Fibroblast of skin of right quadriceps (primary cell): Measurements from ENCODE around the gene KCNJ16.
A peak's percentile ranks its signal among the peaks of the same experiment; 100 is the strongest.

ENCODE experiments used
- DNase-seq: peaks from one replicate; pipeline ENCODE4 v3.0.0-alpha.2; 2013

The KCNJ16 gene

DNA sequence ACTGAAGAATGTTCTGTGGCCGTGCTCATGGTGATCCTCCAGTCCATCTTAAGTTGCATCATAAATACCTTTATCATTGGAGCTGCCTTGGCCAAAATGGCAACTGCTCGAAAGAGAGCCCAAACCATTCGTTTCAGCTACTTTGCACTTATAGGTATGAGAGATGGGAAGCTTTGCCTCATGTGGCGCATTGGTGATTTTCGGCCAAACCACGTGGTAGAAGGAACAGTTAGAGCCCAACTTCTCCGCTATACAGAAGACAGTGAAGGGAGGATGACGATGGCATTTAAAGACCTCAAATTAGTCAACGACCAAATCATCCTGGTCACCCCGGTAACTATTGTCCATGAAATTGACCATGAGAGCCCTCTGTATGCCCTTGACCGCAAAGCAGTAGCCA is 57.5 kb downstream of the KCNJ16 start:
- DNase-seq: no peak

DNA sequence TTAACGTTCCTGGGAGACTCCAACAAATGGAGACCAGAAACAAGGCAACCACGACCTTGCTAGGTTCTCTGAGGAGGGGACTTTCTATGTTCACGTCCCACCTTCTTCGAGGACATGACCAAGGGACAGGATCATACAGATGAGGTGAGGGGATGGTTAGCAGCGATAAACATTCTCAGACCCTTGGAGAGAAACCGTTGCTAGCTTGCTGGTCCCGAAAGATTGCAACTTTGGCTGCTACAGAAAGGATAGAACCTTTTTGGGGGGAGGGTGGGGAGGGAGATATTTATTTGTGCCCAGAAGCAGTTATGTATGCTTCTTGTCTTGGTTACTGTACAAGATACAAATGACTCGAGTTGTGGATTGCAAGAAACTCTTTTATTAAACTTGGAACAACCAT is 59.0 kb downstream of the KCNJ16 start:
- DNase-seq: no peak

DNA sequence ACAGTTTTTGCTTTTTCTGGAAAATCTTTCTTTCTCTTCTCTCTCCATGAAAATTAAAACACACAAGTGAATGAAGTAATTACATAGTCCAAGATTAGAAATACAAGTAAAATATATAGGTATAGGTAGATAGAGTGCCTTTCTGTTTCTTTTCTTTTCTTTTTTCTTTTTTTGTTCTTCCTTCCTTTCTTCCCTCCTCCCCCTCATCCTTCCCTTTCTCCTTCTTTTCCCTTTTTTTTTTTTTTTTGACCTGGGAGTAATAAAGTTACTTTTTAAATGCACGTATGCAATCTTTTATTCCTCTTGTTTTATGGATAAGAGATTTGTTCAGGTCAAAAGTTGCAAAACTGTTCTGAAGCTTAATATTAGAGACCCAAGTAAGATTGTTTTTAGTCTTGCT is 59.8 kb downstream of the KCNJ16 start:
- no peak for DNase-seq

DNA sequence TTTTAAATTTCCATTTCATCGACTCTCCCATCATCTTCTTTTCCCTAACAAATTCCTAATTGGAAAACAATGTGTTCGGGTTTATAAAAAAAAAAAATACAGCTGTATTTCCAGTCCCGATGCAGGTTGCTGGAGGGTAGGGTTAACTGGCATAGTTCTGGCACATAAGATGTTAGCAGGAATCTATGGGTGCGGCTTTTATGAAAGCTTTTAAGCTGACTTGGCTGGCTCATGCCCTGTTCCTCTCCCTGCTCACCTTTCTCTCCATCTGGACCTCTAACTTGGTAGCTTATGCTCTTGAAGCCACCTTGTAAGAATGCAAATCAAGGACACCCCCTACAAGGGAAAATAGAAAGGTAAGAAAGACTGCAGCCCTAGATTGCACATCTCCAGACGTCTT is 61.1 kb downstream of the KCNJ16 start:
- DNase-seq: no peak

DNA sequence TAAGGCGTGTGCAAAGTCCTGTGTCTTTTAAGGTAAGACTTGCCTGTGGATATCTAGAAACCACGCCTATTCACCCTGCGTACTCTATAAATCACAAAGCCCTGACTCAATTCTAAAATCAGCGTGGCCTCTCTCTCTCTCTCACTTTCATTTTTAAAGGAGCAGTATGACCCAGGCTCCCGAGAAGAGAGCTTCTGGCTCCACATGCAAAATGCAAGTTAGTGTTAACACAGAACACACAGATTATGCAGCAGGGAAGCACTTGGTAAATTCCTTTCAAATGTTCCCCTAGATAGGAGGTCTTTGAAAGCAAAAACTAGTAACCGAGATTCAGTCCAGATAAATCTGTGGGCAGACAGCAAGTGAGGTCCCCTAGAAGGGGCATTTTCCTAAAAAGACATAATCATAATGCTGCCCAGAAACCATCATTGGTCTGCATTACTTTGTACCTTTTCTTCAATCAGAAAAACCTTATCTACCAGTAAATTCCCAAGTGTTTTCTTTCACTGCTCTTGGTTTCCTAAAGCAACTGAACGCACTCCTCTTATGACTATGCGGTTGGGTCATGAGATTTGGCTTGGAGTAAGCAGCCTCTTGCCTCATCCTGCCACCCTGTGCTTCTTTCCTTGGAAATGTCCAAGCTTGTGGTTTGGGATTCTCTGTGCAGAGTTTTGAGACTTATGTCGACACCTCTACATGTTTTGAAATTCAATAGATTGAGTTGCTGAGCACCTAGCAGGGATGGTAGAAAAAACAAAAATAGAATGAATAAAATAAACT is 62.6 kb downstream of the KCNJ16 start:
- peak; percentile 72 for DNase-seq

DNA sequence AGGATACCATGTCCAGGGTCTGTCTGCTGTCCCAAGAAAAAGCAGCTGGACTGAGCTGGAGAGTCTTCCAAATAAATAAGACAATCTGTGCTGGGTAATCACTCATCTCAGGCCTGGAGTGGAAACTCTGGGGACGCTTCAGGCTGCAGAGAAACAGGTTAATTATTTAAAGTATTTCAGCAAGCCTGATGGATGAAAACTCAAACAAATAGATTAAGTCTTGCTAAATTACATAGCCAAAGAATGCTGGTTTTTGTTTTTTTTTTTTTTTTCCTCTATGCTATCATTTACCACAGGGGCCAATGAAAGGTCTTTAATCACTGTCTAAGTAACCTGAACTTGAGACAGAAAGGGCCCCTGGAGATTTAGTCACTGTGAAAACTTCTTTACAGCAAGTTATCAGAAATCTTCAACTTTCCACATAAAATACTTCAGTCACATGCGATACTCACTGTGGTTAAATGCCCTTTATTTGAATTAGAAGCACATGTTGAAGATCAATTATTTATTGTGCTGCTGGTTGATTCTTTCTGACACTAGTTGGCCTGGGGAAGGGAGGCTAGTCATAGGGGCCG is 63.4 kb downstream of the KCNJ16 start:
- peak; percentile 61 for DNase-seq

DNA sequence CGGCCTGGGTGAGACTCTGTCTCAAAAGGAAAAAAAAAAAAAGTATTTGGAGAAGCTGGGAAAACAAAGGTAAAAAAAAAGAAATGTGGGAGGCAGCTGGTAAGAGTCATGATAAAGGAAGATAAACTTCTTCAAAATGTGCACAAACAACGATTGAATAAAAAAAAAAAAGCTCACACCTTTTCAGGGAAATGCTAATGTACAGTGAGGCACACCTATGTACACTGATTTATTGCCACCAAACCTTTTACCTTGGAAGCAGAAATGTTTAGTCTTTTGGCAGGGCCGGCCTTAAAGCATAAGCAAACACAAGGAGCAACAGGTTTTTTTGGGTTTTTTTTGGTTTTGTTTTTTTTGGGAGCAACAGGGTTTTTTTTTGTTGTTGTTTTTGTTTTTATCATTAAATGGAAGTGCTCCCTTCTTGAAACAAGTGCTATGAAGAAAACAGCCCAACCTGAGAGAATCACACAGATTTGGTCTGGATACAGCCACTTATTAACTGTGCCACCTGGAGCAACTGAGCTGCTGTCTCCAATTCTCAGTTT is 64.5 kb downstream of the KCNJ16 start:
- DNase-seq: no peak

DNA sequence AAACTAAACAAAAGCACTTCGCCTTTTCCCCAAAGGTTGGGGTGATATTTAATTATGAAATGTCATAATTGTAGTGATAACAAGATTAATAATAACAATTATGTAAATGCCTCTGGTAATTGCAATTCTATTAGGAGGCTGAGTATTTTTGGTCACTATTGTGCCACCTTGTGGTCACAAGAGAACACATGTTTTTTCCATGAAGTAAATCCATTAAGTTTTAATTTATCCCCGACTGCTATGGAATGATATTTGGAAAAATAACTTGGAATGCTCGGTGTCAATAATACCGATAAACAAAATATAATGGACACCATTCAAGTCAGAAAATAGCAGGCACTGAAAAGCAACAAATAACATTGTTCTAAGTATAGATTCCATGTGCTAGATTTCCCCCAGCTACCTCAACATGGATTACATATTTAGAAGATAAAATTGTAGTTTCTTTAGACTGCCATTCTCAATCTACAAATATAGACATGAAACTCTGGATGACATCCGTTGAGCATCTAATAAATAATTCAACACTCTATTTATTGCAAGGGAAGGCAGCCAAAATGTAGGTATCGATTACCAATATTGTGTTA is 69.3 kb downstream of the KCNJ16 start:
- DNase-seq: peak; percentile 32

DNA sequence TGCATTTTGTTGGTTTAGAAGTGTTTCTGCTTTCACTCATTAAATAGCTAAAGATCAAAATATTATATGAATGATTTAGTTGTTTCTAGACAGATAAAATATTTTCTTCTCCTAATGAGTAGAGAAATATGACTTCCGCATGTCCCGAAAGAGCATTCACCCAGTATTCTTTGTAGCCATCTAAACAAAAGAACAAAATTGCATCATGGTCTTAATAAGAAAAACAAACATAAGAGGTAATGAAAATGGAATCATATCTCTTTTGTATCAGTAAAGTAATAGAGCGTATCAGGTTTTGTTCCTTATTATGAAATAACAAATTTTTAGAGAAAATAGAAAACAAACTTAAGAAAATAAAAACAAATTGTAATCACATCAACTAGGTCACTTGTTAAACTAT is 78.2 kb downstream of the KCNJ16 start:
- no peak for DNase-seq

DNA sequence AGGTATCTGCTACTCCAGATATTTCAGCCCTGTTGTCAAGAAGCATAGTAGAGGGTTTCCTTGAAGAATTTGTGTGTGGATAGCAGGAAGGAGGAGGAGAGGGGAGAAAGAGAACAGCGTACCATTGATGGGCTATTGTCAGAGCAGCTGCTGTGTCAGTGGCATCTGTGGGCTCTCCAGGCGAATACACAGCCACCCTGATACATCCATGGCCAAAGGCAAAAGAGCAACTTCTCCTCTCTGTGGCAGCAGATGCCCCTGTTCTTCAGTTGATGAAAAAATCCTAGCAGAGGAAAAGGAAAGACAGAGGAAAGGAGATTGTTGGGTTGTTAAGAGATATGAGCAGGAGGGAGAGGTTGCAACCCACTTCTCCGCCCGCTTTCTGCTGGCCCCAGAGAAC is 82.1 kb downstream of the KCNJ16 start:
- no peak for DNase-seq

DNA sequence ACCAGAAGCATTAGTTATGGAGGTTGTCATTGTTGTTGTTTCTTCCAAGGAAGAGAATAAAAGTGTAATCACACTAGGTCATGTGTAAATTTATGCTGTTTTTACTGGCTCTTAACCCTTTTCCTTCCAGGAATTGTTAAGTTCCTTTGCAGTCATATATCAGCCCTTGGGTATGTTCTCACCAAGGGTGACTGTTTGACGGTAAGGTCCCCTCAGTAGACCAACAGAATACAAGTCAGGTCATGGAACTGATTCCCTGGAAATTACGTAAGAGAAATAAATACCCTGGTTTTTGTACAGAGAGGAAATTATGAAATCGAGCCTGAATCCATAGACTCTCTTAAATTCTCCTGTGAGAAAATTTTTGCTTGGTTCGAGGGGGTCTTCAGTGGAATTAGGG is 83.2 kb downstream of the KCNJ16 start:
- DNase-seq: no peak

DNA sequence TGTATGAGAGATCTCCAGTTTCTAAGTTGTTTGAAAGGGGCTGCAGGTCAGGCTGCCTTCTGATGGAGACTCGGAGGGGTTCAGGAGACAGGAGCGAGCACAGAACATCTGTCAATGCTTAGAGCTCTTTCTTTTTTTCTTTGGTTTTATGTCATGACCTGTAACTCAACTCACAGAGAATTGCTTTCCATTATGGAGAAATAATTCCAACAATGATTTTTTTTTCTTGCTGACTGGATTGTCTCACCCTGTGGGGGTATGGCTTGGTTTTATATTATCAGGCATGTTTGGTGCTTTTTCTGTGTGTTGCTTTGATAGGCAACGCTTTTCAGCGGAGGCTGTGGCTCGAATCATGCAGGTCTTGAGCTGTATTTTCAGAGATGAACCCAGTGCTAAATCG is 83.6 kb downstream of the KCNJ16 start:
- no peak for DNase-seq

DNA sequence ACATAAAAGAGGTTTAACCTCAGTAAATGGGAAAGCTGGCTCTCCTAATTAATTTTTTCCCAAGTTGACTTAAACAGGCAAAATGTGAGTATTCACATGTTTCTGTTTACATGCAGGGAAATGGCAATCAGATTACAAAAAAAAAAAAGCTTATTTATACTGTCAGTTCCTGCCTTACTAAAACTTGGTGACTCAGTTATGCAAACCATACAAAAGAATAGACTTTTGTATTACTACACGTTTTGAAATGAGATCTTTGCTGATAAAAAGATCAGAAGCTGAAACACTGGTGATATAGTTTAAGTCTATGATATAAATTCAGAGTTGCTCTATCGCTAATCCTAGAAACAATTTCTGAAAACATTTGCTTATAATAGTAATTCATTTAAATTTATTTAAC is 85.0 kb downstream of the KCNJ16 start:
- DNase-seq: no peak

DNA sequence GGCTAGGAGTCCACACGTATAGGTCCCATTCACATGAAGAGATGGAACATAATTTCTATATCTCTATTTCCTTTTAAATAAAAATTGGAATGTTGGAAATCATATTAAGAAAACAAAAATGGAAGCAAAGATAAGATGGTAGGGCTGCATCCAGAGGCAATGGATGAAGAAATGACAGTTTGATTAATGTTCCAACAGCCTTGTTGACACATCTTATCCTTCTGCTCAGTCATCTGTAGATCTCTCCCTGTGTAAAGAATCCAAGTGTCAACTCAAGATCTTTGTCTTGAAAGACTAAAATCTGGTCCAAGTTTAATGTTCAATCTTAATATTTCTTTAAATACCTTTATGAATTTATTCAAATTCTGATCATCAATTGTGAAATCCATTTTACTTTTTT is 86.5 kb downstream of the KCNJ16 start:
- DNase-seq: no peak

DNA sequence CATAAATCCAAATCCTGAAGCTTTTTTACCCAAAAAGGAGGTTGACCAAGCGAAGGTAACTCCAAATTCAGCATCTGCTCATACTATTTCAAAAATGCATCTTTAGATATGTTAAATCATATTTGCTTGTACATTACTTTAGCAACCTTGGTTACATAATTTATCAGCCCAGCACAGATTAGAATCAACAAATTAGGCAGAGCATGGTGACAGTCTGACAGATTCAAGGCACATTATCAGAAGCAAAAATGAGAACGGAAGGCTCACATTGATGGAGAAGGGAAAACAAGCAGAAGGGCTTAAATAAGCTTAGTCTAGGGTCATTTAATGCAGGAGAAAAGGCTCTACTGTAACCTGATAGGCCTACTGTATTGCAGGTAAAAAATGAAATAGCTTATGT is 90.4 kb downstream of the KCNJ16 start:
- DNase-seq: no peak

DNA sequence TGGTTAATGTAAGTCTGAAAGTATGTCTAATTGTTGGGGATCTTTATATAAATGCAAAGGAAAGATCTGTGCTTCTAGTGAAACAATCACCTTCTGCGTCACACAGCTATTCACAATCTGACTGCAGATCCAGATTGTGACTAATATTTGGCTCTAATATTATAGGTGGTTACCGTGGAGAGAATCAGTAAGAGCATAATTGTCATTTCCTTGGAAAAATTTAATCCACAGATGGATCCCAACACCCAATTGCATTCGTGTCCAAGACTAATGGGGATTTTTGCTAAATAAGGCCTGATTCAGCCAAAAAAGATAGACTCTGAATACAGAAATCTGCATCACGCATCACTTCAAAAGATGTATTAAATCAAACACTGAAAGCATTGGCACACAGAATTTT is 91.6 kb downstream of the KCNJ16 start:
- DNase-seq: no peak

DNA sequence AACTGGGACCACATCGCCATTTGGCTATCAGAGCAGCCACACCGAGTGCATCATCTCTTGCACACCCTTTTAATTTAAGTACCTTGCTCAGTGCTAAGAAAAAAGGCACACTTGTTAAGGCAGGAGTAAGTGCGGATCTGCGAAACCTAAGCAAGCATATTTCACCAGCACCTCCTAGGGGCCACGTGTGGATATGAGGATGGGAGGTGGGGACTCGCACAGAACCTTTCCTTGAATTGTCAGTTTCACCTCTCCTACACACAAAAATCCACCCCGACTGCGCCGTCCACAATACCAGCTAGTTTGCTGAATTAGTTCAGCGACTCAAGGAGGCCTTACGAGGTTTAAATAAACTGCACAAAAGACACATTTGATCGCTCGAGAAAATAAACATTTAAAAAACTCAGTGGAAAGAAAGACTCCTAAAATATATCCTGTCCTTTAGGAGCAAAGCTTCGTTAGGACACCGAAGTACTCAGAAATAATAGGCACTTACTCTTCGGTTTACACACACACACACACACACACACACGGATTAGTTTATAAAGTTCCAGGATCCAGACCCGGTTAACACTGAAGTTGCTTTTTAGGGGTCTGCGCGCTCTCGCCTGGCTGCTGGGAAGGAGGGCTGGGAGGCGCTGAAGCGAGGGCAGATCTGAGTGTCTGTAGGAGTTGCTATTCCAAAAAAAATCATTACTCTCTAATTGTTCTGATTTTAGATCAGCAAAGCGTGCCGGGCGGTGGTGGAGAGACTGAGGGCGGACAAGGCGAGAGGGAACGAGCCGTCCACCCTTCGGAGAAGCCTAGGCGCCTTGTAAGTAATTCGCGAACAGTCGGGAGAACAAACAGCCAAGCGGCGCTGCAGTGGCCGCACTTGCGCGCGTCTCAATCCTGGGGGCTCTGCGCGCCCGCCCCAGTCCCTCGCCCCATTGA is 93.3 kb downstream of the KCNJ16 start:
- peak; percentile 50 for DNase-seq

DNA sequence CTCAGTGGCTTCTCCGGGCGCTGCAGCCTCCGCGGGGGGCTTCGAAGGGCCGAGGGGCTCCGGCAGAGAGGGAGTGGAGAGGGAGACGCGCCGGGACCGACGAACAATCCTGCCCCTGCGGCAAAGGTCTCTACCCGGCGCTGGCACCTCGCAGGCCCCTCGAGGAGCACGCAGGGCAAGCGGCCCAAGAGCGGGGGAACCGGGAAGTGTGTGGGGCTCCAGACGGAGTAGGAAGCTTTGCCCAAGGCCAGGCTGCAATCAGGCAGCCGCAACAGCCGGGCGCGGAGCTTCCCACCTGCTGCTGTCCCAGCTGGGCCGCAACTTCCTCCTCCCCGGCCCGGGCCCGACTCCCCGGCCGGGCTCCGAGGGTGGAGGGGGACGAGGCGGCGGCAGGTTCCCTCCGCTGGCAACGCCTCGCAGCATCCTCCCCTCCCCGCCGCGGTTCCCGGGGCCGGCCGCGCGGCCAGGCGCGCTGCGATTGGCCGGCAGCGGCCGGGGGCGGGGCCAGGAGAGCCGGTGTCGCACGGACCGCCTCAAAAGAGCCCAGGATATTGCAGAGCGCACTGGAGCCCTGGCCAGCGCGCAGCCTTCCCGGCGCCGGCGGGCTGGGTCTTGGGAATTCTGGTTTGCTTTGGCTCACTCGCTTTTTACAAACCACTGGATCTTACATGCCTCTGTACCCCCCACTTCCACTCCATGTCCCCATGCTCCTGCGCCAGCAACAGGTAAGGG is 94.1 kb downstream of the KCNJ16 start, which contains the start of gene KCNJ2:
Gene KCNJ2, plus strand, starts transcription at position 556 of the 732 bp plus-strand sequence. CDS start 5,508 bp downstream, outside the sequence.
- DNase-seq: peak; percentile 58

DNA sequence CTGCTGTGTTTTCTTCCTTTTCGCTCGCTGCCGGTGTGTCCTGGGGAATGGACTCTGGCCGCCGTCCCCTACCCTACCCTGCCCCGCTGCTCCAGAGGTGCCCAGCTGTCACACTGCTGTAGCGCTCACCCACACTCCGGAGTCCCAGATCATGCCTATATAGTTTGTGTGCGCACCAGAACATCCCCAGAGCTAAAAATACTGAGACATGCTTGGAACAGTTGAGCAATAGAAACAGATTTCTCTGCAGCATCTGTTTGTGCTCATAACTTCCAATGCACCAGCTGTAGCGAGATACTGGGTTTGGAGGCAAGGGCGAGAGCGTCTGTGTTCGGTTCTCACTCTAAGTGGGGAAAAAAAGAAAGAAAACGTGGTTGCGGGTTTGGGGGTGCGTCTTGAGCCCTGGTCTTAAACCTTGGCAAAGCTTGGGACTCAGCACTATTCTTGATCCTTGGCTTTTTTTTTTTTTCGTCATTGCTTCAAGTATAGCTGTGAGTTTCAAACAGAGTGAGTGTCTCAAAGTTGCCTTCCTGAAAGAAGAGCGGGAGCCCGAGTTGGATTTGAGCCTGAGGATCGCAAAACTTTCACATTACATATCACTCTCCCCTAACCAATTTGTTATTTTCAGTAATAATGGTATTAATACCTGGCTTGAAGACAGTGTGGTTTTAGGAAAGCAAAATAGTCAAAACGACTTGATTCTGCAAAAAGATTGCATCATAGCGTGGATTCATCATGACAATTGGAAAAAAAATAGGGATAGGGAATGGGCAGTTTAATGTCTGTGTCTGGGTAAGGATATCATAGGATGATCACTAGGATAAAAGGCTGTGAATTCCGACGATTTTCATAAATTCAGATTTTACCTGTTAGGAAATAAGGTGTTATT is 94.9 kb downstream of the KCNJ16 start:
- DNase-seq: no peak

DNA sequence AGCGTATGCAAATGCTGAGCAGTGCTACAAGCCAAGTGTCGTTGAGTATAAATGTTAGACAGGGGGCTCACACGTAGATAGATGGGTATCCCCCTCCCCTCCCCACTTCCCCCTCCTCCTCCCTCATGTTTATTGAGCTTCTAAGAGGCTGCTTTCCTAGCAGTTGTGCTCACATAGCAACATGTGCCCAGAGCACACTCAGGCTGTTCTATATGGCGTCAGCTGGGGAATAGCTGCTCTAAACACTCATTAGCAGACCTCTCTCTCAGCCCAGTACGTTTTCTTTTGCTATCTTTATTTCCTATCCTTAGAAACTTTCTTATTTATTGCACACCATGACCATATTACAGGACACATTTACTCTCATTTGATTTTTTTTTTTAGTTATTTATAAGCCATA is 96.1 kb downstream of the KCNJ16 start:
- DNase-seq: no peak

DNA sequence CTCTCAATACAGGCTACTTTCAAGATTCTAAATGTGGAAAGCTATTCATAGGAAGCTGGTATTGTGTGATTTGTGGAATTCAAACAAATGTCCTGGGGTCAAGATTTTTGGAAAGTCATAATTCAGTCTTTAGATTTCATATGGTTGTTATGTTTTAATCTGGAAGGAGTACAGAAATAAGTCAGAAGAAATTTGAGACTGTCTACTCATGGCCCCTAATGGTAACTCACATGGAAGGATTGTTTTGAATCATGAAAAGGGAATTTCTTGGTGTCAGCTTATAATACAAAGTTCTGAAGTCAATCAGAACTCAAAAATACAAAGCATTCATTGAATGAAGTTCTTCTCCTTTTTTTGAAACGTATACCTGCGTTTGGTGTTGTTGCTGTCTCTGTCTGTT is 97.4 kb downstream of the KCNJ16 start:
- no peak for DNase-seq
